ES-I3 (cell line): ENCODE measurements around the gene SLC35D2.

Experiments
- H3K36me3 ChIP-seq: 2 replicates; pipeline ENCODE4 v1.6.1; 2013; ENCODE audit warnings: mild to moderate bottlenecking, low read length, control low read depth, moderate library complexity; ENCODE audit not compliant: insufficient read depth
- H3K4me1 ChIP-seq: 2 replicates; pipeline ENCODE4 v1.6.1; 2013; ENCODE audit warnings: mild to moderate bottlenecking, control low read depth, low read length; ENCODE audit not compliant: insufficient read depth
- H3K9ac ChIP-seq: 2 replicates; pipeline ENCODE4 v1.6.1; 2013; ENCODE audit warnings: low read depth, mild to moderate bottlenecking, low read length, moderate library complexity
- H3K9me3 ChIP-seq: 2 replicates; pipeline ENCODE4 v1.6.1; 2013; ENCODE audit warnings: mild to moderate bottlenecking, low read length, moderate library complexity; ENCODE audit not compliant: control insufficient read depth, insufficient read depth

SLC35D2 gene

DNA sequence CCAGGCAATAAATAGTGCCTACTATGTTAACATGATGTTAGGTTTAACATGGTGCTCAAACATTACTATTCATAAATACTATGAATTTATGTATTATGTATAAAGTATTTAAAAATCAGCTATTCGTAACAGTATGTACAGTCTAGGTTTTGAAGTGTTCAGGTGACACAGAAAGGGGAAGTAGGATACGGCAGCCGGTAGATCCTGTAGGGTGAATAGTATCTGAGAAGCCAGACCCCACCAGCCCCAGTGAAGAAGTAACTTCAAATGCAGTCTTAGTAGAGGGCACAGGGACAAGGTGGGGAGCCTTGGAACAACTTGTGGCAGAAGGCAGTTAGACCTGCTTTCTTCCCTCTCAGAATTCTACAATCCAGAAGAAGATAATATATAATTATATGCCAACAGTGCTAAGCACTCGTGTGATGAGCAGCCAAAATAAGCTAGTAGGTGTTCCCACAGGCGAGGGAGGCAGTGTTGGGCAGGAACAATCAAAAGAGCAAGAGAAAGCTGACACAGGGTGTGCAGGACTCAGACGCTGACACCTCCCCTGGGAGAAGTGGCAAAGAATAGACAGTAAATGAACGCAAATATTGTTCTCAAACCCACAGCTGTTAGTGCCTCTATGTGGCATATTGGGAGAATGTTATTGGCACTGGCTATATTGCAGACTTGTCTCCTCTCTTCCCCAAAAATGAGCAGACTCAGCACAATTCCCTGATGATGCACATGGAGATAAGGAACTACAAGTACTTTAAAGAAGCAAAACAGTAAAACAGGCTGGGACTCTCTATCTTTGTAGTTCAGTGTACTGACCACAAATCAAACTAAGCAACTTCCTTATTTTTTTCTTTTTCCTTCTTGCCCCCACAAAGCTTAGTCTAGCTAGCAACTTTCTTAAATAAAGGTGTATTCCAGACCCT, 30.1 kb upstream of the SLC35D2 start:
- Histone ChIP-seq H3K36me3 (no peaks in the 10 kb centered on the region; the same call in 1 of the 2 replicates), H3K9me3 (no peaks in the 10 kb centered on the region), H3K9ac (no peak overlapping the region), H3K4me1 (peaks cover 8% of the 10 kb centered on the region; the same call in 1 of the 2 replicates)

DNA sequence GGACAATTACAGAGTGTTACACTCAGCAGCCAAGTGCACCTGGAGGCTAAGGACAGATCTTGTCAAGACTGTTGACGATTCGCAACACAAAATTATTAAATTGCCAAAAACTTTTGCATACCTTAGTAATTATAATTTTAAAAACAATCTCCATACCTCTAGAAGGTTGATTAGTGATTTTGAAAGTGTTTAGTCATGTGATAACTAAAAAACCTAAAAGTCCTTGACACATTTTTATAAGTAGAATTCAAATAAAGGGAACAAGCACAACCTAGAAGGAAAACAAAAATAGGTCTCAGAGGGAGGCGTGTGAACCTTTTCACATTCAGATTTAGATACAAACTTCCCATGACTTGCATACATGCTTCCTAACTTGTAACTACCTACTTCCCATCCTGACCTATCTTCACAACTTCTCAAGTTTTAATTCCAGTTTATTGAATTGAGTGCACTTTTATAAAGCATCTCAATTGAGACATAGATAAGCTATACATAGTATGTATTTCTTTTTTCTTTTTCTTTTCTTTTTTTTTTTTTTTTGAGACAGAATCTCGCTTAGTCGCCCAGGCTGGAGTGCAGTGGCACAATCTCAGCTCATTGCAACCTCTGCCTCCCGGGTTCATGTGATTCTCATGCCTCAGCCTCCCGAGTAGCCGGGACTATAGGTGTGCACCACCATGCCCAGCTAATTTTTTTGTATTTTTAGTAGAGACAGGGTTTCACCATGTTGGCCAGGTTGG, 28.8 kb upstream of the SLC35D2 start:
- Histone ChIP-seq H3K4me1 (peaks cover 8% of the 10 kb centered on the region; the same call in 1 of the 2 replicates), H3K36me3 (no peaks in the 10 kb centered on the region; the same call in 1 of the 2 replicates)

DNA sequence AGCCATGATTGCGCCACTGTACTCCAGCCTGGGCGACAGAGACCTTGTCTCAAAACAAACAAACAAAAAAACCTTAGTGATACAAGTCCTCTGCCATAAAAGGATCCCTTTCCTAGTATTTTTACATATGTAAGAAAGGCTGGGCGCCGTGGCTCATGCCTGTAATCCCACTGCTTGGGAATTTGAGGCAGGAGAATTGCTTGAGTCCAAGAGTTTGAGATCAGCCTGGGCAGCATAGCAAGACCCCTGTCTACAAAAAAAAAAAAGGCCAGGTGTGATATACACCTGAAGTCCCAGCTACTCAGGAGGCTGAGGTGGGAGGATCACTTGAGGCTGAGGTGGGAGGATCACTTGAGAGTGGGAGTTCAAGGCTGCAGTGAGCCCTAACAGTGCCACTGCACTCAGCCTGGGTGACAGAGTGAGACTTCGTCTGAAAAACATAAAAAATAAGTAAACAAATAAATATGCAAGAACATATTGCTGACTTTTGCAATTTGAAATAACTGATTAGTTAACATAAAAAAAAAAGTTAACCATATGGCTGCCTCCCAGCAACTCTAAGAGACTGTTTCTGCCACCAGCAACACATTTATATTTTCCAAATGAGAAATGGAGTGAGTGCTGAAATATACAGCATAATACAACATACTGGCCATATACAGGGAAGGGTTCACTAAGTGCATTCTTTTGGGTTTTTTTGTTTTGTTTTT, 27.8 kb upstream of the SLC35D2 start:
- peaks cover 8% of the 10 kb centered on the region; the same call in 1 of the 2 replicates for H3K4me1 ChIP-seq
- no peaks in the 10 kb centered on the region for H3K9me3 ChIP-seq
- no peaks in the 10 kb centered on the region; the same call in 1 of the 2 replicates for H3K36me3 ChIP-seq
- H3K9ac ChIP-seq: no peak overlapping the region

More for the DNA sequence above, 28.8 kb upstream of the SLC35D2 start:
- Histone ChIP-seq H3K9ac (no peak overlapping the region; the same call in 1 of the 2 replicates), H3K9me3 (no peaks in the 10 kb centered on the region)

DNA sequence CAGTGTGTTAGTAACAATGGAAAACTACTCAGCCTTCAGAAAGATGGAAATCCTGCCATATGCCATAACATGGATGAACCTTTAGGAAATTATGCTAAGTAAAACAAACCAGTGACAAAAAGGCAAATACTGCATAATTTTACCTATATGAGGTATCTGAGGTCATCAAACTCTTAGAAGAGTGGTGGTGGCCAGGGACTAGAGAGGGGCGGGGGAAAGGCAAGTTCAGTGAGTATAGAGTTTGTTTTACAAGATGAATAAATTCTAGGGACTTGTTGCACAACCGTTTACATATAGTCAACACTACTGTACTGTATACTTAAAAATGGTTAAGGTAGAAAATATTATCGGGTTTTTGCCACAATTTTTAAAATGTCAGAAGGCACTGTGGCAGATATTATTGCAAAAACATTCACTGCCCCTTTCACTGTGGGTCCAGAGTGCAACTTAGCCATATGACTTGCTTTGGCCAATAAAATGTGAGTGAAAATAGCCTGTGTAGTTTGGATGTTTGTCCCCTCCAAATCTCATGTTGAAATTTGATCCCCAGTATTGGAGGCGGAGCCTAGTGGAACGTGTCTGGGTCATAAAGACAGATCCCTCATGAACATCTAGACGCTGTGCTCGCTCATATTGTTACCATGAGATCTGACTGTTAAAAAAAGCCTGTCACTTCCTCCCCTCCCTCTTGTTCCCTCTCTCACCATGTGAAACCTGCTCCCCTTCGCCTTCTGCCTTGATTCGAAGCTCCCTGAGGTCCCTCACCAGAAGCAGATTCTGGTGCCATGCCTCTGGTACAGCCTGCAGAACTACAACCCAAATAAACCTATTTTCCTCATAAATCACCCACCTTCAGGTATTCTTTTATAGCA, 25.1 kb upstream of the SLC35D2 start:
- H3K9ac ChIP-seq: no peak overlapping the region
- no peaks in the 10 kb centered on the region for H3K9me3 ChIP-seq
- no peaks in the 10 kb centered on the region; the same call in 1 of the 2 replicates for H3K36me3 ChIP-seq
- peaks cover 8% of the 10 kb centered on the region; the same call in 1 of the 2 replicates for H3K4me1 ChIP-seq

DNA sequence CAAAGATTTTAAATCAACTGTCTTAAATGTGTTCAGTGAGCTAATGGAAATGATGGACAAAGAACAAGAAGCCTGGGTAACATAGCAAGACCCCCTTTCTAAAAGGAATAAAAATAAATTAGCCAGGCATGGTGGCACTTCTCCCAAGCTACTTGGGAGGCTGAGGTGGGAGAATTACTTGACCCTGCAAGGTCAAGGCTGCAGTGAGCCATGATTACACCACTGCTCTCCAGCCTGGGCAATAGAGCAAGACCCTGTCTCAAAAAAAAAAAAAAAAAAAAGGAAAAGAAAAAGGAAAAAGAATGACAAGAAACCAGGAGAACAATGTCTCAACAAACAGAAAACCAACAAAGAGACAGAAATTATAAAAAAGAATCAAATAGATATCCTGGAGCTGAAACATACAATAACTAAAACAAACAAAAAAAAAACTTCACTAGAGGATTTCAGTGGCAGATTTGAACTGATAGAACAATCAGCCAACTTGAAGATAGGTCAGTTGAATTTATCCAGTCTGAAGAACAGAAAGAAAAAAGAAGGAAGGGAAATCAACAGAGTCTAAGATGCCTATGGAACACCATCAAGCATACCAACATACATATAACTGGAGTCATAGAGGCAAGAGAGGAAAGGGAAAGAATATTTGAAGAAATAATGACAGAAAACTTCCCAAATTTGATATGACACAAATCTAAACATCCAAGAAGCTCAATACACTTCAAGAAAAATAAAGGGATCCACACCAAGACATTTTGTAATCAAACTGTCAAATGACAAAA, 16.8 kb upstream of the SLC35D2 start:
- Histone ChIP-seq H3K9me3 (no peaks in the 10 kb centered on the region), H3K9ac (no peak overlapping the region), H3K36me3 (no peaks in the 10 kb centered on the region), H3K4me1 (peaks cover 5% of the 10 kb centered on the region)

DNA sequence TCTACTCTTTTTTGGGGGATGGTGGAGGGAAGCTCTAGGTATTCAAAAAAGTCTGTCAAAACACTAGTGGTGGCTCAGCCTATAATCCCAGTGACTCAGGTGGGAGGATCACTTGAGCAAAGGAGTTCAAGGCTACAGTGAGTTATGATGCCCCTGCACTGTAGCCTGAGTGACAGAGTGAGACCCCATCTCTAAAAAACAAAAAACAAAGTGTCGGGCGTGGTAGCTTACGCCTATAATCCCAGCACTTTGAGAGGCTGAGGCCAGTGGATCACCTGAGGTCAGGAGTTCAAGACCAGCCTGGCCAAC, 15.8 kb upstream of the SLC35D2 start:
- Histone ChIP-seq H3K36me3 (no peaks in the 10 kb centered on the region), H3K9ac (no peak overlapping the region), H3K4me1 (peaks cover 7% of the 10 kb centered on the region), H3K9me3 (no peaks in the 10 kb centered on the region)

DNA sequence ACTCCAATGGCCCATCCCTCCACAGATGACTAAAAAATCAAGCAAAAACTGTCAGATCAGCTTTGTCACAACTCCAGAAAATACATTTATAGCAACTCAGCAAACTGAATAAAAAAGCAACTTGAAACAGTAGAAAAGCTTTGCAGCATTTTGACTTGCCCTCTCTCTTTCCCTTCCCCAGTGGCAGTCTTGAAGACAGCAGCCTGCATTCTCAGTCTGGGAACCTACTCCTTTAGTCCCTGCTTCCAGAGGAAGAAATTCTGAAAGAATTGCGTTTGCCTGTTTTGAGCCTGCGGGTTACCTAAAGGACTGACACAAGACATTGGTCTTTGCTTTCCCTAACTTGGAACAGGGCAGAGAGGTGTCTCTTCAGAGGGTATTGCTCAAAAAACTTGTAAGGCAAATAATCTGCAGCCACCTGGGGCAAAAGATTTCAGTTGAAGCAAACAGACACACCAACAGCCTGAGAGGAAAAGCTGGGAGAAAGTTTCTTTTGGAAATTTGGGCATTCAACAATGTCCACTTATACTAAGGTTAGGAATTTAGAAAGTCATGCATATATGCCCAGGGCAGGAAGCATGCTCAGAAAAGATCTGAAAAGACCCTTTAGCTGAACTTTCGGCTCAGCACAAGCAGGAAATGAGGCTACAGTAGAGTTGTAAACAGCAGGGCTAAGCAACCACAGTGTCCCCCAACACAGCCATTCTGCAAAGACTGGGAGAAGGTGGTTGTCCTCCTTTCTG, 15.2 kb upstream of the SLC35D2 start:
- Histone ChIP-seq H3K36me3 (no peaks in the 10 kb centered on the region), H3K9me3 (no peaks in the 10 kb centered on the region), H3K4me1 (peaks cover 7% of the 10 kb centered on the region), H3K9ac (no peak overlapping the region)

DNA sequence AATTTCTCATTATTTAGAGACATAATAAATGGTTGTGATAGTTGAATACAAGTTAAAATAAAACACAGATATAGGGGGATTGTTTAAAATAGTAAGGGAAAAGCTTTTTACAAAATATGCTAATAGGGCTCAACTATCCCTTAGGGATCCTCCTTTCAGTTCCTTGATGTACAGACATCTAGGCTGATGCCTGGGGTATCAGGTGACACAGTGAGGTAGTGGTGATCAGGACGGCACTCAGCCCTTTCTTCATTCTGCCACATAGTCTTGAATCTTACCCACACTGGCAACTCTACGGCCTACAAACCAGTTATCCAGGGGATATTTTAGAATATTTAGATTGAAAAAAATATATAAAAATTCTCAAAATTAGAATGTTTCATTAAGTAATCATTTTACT, 12.5 kb upstream of the SLC35D2 start:
- Histone ChIP-seq H3K9ac (no peak overlapping the region), H3K4me1 (peaks cover 7% of the 10 kb centered on the region), H3K9me3 (no peaks in the 10 kb centered on the region), H3K36me3 (peaks cover 3% of the 10 kb centered on the region; the same call in 1 of the 2 replicates)

DNA sequence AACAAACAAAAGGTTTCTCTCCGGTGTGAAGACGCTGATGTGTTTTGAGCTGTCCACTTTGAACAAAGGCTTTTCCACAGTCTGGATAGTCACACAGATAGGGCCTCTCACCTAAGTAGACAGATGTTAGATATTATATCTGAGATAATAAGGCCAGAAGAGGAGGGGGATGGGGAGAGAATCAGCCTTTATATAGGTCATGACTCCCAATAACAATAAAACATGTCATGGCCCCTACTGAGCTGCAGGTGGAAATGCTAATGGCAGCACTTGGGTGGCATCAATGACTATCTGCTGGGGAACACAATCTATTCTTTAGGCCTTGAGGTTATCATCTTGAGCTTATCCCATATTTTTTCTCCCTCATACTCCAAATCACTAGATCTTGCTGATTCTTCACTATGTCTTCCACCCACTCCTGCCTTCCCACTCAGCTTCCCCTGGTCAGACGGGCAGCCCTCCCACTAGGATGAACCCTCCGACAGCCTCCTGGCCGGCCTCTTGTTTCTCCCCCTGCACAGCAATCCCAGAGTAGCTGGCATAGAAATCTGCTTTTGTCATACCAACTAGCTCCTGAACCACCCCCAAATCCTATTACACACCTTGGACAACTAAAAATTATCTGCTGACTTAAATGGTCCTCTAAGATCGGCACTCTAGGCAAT, 11.5 kb upstream of the SLC35D2 start:
- peaks cover 5% of the 10 kb centered on the region; the same call in 1 of the 2 replicates for H3K36me3 ChIP-seq

DNA sequence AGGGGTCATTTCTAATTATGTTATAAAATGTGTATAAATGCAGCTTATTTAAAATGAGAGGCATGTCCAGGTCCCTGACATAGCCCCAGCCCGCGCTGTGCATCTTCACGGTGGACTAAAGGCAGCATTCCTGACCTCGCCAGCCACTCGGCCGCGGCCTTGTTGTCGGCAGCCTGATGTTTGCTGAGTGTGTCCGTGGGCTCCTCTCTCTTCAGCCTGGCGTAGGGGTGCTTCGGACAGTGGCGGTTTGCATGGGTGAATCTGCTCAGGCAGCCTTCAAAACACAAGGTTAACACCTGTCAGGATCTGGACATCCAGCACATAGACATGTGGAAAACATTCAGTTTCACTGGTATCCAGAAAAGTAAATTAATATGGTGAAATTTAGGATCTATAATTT, 8.8 kb upstream of the SLC35D2 start:
- no peaks in the 10 kb centered on the region for H3K9me3 ChIP-seq
- H3K9ac ChIP-seq: no peak overlapping the region
- H3K36me3 ChIP-seq: peaks cover 5% of the 10 kb centered on the region; the same call in 1 of the 2 replicates
- peaks cover 4% of the 10 kb centered on the region; the same call in 1 of the 2 replicates for H3K4me1 ChIP-seq

More for the DNA sequence above, 11.5 kb upstream of the SLC35D2 start:
- Histone ChIP-seq H3K9ac (no peak overlapping the region), H3K4me1 (peaks cover 7% of the 10 kb centered on the region), H3K9me3 (no peaks in the 10 kb centered on the region)

DNA sequence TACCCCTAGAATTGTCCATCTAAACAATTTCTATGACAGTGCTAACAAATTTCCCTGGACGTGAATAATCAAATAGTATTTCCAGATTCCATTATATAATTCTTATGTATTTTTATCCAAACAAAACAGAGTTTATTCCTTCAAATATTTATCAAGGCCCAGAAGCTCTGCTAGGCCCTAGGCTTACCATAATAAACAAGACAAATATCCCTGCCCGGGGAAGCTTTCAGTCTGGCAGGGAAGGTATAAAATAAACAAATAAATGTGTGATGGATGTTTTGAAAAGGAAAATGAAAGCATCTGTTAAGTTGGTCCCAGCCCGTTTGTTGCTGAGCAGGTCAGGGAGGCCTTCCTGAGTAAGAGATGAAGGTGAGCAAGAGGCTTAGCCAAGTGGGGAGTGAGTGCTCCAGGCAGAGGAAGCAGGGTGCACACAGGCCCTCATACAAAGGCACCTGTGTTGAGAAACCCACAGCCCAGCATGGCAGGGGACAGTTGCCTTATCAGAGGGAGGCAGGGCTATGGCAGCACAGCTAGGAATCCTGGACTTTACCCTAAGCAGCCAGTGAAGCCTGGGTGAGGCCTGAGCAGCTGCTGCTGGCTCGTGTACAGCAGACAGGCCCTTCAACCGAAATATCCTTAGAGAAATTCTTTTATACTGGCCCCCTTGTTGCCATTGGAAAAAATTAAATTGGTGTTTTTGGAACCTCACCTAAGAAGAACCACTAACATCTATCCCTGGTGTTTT, 7.7 kb upstream of the SLC35D2 start:
- no peak overlapping the region for H3K9ac ChIP-seq
- peaks cover 5% of the 10 kb centered on the region; the same call in 1 of the 2 replicates for H3K36me3 ChIP-seq
- peaks cover 4% of the 10 kb centered on the region; the same call in 1 of the 2 replicates for H3K4me1 ChIP-seq
- H3K9me3 ChIP-seq: no peaks in the 10 kb centered on the region
